GM23338 (cell line): ENCODE results near the gene MIA. TPM values are rescaled to one million over a fixed set of nuclear protein-coding genes. Genes with fewer than 3 reads are reported as not detected.

Source experiments
- ATAC-seq: fragments of 200-7000 bp; cut with Tn5 transposase; 3 replicates; pipeline ENCODE4 v1.9.1; 2020
- DNase-seq: peaks from one replicate; pipeline ENCODE4 v3.0.0-alpha.2; 2015; ENCODE audit warnings: low spot score
- H2AFZ ChIP-seq: fragments of 200-600 bp; sonication (generic); 2 replicates; pipeline ENCODE4 v1.8.0; 2016; ENCODE audit warnings: antibody characterized with exemption, mild to moderate bottlenecking, moderate library complexity
- H3F3A ChIP-seq: fragments of 200-600 bp; sonication (generic); replicated peaks from 2 replicates; pipeline ENCODE4 v1.8.0; 2017; ENCODE audit warnings: antibody characterized with exemption, mixed run types, low read depth
- H3K27ac ChIP-seq: fragments of 200-600 bp; sonication (generic); 2 replicates; pipeline ENCODE4 v1.6.1; 2016; ENCODE audit warnings: low read depth
- H3K27me3 ChIP-seq: fragments of 200-600 bp; sonication (generic); 2 replicates; pipeline ENCODE4 v1.8.0; 2016; ENCODE audit warnings: mild to moderate bottlenecking, mixed run types, moderate library complexity; ENCODE audit not compliant: insufficient read depth
- H3K36me3 ChIP-seq: fragments of 200-600 bp; sonication (generic); 2 replicates; pipeline ENCODE4 v1.8.0; 2016; ENCODE audit warnings: mild to moderate bottlenecking; ENCODE audit not compliant: insufficient read depth
- H3K4me1 ChIP-seq: fragments of 200-600 bp; sonication (generic); 2 replicates; pipeline ENCODE4 v1.8.0; 2016; ENCODE audit warnings: mild to moderate bottlenecking, moderate library complexity; ENCODE audit not compliant: insufficient read depth
- H3K4me2 ChIP-seq: fragments of 200-600 bp; sonication (generic); 2 replicates; pipeline ENCODE4 v1.7.1; 2017; ENCODE audit warnings: mixed run types
- H3K4me3 ChIP-seq: fragments of 200-600 bp; sonication (generic); 2 replicates; pipeline ENCODE4 v1.6.1; 2016; ENCODE audit warnings: mixed run types
- H3K79me2 ChIP-seq: fragments of 200-600 bp; sonication (generic); replicated peaks from 2 replicates; pipeline ENCODE4 v1.8.0; 2017; ENCODE audit warnings: mild to moderate bottlenecking; ENCODE audit not compliant: insufficient read depth
- H3K9me2 ChIP-seq: fragments of 200-600 bp; sonication (generic); 2 replicates; pipeline ENCODE4 v1.8.0; 2017; ENCODE audit not compliant: insufficient read depth
- H4K20me1 ChIP-seq: fragments of 200-600 bp; sonication (generic); replicated peaks from 2 replicates; pipeline ENCODE4 v1.8.0; 2017; ENCODE audit warnings: mild to moderate bottlenecking; ENCODE audit not compliant: insufficient read depth
- H3K27ac Mint-ChIP-seq: 2 replicates; pipeline ENCODE4 v1.8.0; 2020; ENCODE audit warnings: inconsistent platforms, mild to moderate bottlenecking, moderate library complexity, mixed read lengths
- H3K27me3 Mint-ChIP-seq: 3 replicates; pipeline ENCODE4 v1.8.0; 2022; ENCODE audit warnings: low read depth, mild to moderate bottlenecking, moderate library complexity, mixed read lengths, inconsistent platforms; ENCODE audit not compliant: insufficient read depth, poor library complexity
- H3K36me3 Mint-ChIP-seq: 3 replicates; pipeline ENCODE4 v1.8.0; 2021; ENCODE audit warnings: low read depth, mild to moderate bottlenecking, inconsistent platforms, moderate library complexity, mixed read lengths
- H3K4me1 Mint-ChIP-seq: 3 replicates; pipeline ENCODE4 v1.8.0; 2020; ENCODE audit warnings: mild to moderate bottlenecking, inconsistent platforms, mixed read lengths
- H3K4me3 Mint-ChIP-seq: 3 replicates; pipeline ENCODE4 v1.8.0; 2021; ENCODE audit warnings: moderate library complexity, mild to moderate bottlenecking, inconsistent platforms, mixed read lengths
- H3K9me3 Mint-ChIP-seq: 3 replicates; pipeline ENCODE4 v1.8.0; 2020; ENCODE audit warnings: moderate library complexity, mild to moderate bottlenecking, inconsistent platforms, mixed read lengths
- CREB1 ChIP-seq: fragments of 250-450 bp; sonication (Bioruptor Pico); IDR thresholded peaks from 2 replicates; pipeline ENCODE4 v1.5.0; 2020; ENCODE audit warnings: low read depth, mild to moderate bottlenecking, moderate library complexity
- EZH2phosphoT487 ChIP-seq: fragments of 200-600 bp; sonication (generic); IDR thresholded peaks from one replicate; pipeline ENCODE4 v1.8.1; 2018; ENCODE audit warnings: antibody characterized with exemption; ENCODE audit not compliant: unreplicated experiment
- JUNB ChIP-seq: IDR thresholded peaks from one replicate; pipeline ENCODE4 v1.6.1; 2016; ENCODE audit warnings: antibody characterized with exemption; ENCODE audit not compliant: unreplicated experiment
- POLR2AphosphoS5 ChIP-seq: IDR thresholded peaks from 2 replicates; pipeline ENCODE4 v1.6.1; 2016; ENCODE audit warnings: antibody characterized with exemption, low read depth
- ZNF114 ChIP-seq: fragments of 250-450 bp; sonication (Bioruptor Pico); IDR thresholded peaks from 2 replicates; pipeline ENCODE4 v1.5.0; 2020; ENCODE audit warnings: mild to moderate bottlenecking, moderate library complexity
- ZNF331 ChIP-seq: fragments of 250-450 bp; sonication (Bioruptor Pico); IDR thresholded peaks from 2 replicates; pipeline ENCODE4 v1.5.0; 2020; ENCODE audit warnings: low read depth, mild to moderate bottlenecking, moderate library complexity
- polyA plus RNA-seq: library from polyadenylated mRNA; unstranded; fragments of >200 nt; fragmentation: Nextera tagmentation; extraction: Ambion mirVana; gene quantifications from 2 replicates; pipeline ENCODE4 v1.2.1, GENCODE V29; 2016
- total RNA-seq: library from RNA; depleted of rRNA; stranded (reverse); fragments of >200 nt; shearing (Covaris generic); gene quantifications from 2 replicates; pipeline ENCODE4 v1.2.3, GENCODE V29; 2014
- TF ChIP-seq, protein P1 (sequence below): fragments of 250-450 bp; sonication (Bioruptor Pico); IDR thresholded peaks from 2 replicates; pipeline ENCODE4 v1.5.0; 2020; ENCODE audit warnings: mild to moderate bottlenecking, moderate library complexity
- TF ChIP-seq, protein P2 (sequence below), 2 experiments: fragments of 200-600 bp in 1 of 2; sonication (generic) in 1 of 2; conservative IDR thresholded peaks; 2 replicates each; pipeline versions ENCODE4 v1.5.1 to v1.6.1; 2016 to 2017; ENCODE audit warnings: antibody characterized with exemption in 2 of 2, low read depth in 2 of 2, mild to moderate bottlenecking in 2 of 2, moderate library complexity in 1 of 2
- TF ChIP-seq, protein P3 (sequence below): IDR thresholded peaks from one replicate; pipeline ENCODE4 v1.6.1; 2018; ENCODE audit warnings: antibody characterized with exemption; ENCODE audit not compliant: unreplicated experiment
- TF ChIP-seq, protein P4 (sequence below): IDR thresholded peaks from 2 replicates; pipeline ENCODE4 v1.6.1; 2016; ENCODE audit warnings: antibody characterized with exemption

The MIA gene
- total and polyA plus RNA-seq, 2 experiments from 2014 or later = not detected

DNA sequence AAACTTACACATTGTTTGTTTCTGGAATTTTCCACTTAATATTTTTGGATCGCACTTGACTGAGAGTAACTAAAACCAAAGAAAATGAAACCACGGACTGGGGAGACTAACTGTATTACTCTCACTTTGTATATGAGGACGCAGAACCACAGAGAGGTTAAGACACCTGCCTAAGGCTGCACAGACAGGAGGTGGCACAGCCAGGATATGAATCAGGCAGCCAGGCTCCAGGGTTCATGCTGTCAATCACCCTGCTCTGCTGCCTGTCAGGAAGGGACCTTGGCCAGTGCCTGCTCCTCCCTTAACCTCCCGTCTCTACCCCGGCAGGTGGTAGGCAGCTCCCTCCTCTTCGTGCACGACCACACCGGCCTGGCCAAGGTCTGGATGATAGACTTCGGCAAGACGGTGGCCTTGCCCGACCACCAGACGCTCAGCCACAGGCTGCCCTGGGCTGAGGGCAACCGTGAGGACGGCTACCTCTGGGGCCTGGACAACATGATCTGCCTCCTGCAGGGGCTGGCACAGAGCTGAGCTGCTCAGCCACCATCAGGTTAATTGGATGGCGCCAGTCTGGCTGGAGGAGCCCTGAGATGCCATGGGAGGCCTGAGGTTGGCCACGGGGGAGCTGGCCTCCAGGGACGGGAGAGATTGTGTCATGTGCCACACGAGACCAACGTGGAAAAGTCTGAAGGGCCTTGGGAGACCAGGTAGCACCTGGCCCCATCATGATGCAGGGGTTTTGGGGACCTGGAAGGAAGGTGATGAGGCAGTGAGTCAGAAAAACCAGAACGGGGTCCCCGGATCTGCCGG lies 36.1 kb upstream of the MIA start (continued):
- TF ChIP-seq, protein P1, sequence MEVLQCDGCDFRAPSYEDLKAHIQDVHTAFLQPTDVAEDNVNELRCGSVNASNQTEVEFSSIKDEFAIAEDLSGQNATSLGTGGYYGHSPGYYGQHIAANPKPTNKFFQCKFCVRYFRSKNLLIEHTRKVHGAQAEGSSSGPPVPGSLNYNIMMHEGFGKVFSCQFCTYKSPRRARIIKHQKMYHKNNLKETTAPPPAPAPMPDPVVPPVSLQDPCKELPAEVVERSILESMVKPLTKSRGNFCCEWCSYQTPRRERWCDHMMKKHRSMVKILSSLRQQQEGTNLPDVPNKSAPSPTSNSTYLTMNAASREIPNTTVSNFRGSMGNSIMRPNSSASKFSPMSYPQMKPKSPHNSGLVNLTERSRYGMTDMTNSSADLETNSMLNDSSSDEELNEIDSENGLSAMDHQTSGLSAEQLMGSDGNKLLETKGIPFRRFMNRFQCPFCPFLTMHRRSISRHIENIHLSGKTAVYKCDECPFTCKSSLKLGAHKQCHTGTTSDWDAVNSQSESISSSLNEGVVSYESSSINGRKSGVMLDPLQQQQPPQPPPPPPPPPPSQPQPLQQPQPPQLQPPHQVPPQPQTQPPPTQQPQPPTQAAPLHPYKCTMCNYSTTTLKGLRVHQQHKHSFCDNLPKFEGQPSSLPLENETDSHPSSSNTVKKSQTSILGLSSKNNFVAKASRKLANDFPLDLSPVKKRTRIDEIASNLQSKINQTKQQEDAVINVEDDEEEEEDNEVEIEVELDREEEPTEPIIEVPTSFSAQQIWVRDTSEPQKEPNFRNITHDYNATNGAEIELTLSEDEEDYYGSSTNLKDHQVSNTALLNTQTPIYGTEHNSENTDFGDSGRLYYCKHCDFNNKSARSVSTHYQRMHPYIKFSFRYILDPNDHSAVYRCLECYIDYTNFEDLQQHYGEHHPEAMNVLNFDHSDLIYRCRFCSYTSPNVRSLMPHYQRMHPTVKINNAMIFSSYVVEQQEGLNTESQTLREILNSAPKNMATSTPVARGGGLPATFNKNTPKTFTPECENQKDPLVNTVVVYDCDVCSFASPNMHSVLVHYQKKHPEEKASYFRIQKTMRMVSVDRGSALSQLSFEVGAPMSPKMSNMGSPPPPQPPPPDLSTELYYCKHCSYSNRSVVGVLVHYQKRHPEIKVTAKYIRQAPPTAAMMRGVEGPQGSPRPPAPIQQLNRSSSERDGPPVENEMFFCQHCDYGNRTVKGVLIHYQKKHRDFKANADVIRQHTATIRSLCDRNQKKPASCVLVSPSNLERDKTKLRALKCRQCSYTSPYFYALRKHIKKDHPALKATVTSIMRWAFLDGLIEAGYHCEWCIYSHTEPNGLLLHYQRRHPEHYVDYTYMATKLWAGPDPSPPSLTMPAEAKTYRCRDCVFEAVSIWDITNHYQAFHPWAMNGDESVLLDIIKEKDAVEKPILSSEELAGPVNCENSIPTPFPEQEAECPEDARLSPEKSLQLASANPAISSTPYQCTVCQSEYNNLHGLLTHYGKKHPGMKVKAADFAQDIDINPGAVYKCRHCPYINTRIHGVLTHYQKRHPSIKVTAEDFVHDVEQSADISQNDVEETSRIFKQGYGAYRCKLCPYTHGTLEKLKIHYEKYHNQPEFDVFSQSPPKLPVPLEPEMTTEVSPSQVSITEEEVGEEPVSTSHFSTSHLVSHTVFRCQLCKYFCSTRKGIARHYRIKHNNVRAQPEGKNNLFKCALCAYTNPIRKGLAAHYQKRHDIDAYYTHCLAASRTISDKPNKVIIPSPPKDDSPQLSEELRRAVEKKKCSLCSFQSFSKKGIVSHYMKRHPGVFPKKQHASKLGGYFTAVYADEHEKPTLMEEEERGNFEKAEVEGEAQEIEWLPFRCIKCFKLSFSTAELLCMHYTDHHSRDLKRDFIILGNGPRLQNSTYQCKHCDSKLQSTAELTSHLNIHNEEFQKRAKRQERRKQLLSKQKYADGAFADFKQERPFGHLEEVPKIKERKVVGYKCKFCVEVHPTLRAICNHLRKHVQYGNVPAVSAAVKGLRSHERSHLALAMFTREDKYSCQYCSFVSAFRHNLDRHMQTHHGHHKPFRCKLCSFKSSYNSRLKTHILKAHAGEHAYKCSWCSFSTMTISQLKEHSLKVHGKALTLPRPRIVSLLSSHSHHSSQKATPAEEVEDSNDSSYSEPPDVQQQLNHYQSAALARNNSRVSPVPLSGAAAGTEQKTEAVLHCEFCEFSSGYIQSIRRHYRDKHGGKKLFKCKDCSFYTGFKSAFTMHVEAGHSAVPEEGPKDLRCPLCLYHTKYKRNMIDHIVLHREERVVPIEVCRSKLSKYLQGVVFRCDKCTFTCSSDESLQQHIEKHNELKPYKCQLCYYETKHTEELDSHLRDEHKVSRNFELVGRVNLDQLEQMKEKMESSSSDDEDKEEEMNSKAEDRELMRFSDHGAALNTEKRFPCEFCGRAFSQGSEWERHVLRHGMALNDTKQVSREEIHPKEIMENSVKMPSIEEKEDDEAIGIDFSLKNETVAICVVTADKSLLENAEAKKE (CRISPR knock-in tag) = no peak
- TF ChIP-seq EZH2phosphoT487 = no peak
- no peak for TF ChIP-seq CREB1 (CRISPR knock-in tag)
- no peak for TF ChIP-seq ZNF114 (CRISPR knock-in tag)

DNA sequence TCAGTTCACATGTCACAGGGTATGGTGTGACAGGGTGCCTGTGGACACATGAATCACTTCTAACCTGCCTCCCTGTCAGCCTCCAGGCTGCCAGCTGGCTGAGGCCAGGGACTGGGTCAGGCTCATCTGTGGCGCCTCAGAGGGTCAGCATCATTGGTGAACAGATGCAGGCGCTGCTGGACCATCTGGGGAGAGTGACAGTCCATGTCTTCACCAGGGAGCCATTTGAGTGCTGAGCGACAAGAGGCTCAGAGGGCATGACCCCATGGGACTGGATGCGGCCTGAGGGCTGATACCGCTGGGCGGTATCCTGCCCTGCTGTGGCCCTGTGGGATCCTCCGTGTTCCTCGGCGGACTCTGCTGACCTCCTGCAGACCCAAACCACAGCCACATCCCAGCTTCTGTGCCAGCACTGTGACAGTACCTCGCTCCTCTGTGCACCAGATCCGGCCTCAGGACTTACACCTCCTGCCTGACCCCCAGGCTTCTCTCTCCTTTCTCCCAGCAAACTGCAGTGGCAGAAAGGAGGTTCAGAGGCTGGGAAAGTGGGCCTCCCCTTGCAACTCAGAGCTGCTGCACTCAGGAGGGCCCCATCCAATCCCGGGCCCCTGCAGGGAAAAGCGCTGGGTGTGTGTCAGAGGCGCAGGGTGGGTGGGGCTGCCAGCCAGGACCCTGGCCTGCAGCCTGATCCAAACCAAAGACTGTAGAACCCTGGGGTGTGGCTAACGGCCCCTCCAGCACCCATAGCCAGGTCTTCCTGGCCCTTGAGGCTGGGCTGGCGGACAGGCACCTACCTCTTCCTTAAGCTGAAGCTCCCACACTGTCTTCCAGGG lies 35.2 kb upstream of the MIA start:
- H3K27ac Mint-ChIP-seq = peak overlapping the region; percentile 44; the same call in 1 of the 2 replicates
- H3K4me3 Mint-ChIP-seq = no peak overlapping the region
- Histone ChIP-seq H3K4me3 (no peak overlapping the region), H2AFZ (no peak overlapping the region), H4K20me1 (no peaks in the 10 kb centered on the region), H3K79me2 (no peaks in the 10 kb centered on the region), H3F3A (no peaks in the 10 kb centered on the region), H3K27ac (no peak overlapping the region), H3K27me3 (no peaks in the 10 kb centered on the region), H3K4me2 (no peak overlapping the region), H3K36me3 (no peaks in the 10 kb centered on the region), H3K9me2 (no peaks in the 10 kb centered on the region), H3K4me1 (peaks cover 4% of the 10 kb centered on the region; the same call in 1 of the 2 replicates)
- ATAC-seq (no peak), DNase-seq (no peak)
- H3K36me3 Mint-ChIP-seq = peaks cover 33% of the 10 kb centered on the region
- H3K4me1 Mint-ChIP-seq = peaks cover 11% of the 10 kb centered on the region
- H3K27me3 Mint-ChIP-seq = peaks cover 15% of the 10 kb centered on the region
- 0 out of 3 replicates have a peak, but pooled peaks cover 3% of the 10 kb centered on the region for H3K9me3 Mint-ChIP-seq
- no peak for TF ChIP-seq JUNB
- TF ChIP-seq POLR2AphosphoS5 = no peak
- TF ChIP-seq, protein P2, sequence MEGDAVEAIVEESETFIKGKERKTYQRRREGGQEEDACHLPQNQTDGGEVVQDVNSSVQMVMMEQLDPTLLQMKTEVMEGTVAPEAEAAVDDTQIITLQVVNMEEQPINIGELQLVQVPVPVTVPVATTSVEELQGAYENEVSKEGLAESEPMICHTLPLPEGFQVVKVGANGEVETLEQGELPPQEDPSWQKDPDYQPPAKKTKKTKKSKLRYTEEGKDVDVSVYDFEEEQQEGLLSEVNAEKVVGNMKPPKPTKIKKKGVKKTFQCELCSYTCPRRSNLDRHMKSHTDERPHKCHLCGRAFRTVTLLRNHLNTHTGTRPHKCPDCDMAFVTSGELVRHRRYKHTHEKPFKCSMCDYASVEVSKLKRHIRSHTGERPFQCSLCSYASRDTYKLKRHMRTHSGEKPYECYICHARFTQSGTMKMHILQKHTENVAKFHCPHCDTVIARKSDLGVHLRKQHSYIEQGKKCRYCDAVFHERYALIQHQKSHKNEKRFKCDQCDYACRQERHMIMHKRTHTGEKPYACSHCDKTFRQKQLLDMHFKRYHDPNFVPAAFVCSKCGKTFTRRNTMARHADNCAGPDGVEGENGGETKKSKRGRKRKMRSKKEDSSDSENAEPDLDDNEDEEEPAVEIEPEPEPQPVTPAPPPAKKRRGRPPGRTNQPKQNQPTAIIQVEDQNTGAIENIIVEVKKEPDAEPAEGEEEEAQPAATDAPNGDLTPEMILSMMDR (conservative IDR thresholded peaks at IDR 0.05; ENCODE audit: low read depth in 2 of 2) = no peak
- TF ChIP-seq ZNF331 (CRISPR knock-in tag) = no peak
- TF ChIP-seq, protein P3, sequence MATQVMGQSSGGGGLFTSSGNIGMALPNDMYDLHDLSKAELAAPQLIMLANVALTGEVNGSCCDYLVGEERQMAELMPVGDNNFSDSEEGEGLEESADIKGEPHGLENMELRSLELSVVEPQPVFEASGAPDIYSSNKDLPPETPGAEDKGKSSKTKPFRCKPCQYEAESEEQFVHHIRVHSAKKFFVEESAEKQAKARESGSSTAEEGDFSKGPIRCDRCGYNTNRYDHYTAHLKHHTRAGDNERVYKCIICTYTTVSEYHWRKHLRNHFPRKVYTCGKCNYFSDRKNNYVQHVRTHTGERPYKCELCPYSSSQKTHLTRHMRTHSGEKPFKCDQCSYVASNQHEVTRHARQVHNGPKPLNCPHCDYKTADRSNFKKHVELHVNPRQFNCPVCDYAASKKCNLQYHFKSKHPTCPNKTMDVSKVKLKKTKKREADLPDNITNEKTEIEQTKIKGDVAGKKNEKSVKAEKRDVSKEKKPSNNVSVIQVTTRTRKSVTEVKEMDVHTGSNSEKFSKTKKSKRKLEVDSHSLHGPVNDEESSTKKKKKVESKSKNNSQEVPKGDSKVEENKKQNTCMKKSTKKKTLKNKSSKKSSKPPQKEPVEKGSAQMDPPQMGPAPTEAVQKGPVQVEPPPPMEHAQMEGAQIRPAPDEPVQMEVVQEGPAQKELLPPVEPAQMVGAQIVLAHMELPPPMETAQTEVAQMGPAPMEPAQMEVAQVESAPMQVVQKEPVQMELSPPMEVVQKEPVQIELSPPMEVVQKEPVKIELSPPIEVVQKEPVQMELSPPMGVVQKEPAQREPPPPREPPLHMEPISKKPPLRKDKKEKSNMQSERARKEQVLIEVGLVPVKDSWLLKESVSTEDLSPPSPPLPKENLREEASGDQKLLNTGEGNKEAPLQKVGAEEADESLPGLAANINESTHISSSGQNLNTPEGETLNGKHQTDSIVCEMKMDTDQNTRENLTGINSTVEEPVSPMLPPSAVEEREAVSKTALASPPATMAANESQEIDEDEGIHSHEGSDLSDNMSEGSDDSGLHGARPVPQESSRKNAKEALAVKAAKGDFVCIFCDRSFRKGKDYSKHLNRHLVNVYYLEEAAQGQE = no peak
- TF ChIP-seq, protein P4, sequence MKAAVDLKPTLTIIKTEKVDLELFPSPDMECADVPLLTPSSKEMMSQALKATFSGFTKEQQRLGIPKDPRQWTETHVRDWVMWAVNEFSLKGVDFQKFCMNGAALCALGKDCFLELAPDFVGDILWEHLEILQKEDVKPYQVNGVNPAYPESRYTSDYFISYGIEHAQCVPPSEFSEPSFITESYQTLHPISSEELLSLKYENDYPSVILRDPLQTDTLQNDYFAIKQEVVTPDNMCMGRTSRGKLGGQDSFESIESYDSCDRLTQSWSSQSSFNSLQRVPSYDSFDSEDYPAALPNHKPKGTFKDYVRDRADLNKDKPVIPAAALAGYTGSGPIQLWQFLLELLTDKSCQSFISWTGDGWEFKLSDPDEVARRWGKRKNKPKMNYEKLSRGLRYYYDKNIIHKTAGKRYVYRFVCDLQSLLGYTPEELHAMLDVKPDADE = no peak
